Cerebellar cortex (tissue), 1 donor: Measurements from ENCODE around the gene GRIN2D.
A peak's percentile ranks its signal among the peaks of the same experiment; 100 is the strongest.

Experiments
- DNase-seq: peaks from one replicate; pipeline ENCODE4 v3.0.0-alpha.2; 2015; ENCODE audit warnings: low spot score

Gene GRIN2D

GRCh38 chr19:48398102-48398374, 4.6 kb downstream of the GRIN2D start:
- DNase-seq: no peak

DNA sequence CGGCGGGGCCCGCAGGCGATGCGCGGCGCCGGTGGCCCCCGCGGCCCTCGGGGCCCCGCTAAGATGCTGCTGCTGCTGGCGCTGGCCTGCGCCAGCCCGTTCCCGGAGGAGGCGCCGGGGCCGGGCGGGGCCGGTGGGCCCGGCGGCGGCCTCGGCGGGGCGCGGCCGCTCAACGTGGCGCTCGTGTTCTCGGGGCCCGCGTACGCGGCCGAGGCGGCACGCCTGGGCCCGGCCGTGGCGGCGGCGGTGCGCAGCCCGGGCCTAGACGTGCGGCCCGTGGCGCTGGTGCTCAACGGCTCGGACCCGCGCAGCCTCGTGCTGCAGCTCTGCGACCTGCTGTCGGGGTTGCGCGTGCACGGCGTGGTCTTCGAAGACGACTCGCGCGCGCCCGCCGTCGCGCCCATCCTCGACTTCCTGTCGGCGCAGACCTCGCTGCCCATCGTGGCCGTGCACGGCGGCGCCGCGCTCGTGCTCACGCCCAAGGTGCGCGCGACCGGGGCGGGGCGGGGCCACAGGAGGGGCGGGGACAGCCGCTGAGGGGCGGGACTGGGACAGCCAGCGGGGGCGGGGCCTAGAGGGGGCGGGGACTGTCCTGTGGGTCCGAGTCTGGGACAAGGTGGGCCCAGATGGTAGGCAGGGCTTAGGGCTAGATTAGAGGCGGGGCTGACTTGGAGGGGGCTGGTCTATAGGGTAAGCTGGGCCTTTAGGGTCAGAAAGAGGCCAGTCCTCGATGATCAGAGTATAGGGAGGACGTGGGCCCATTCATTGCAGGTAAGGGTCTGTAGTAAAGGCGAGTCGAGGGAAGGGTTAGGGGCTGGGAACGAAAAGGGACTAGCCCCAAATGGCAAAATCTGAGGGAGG, 5.1 kb downstream of the GRIN2D start:
- DNase-seq: peak; percentile 61

- peak; percentile 50 for DNase-seq
These were observed 6.7 kb downstream of the GRIN2D start for GRCh38 chr19:48400018-48400742.

DNA sequence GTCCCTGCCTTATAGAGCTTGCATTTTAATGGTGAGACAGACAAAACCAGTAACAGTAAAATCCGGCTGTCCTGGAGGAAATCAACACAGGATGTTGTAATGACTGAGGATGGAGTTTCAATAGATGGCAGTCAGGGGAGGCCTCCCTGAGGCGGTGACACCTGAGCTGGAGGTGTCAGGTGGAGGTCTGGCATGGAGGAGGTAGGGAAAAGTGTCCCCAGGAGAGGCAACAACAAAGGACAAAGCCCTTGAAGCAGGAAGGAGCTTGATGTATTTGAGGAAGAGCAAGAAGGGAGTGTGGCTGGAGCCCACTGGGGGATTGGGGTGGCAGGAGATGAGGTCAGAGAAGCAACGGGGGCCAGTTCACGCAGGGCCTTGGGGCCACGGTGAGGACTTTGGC, 7.8 kb downstream of the GRIN2D start:
- DNase-seq: no peak

GRCh38 chr19:48403606-48404005, 10.1 kb downstream of the GRIN2D start:
- DNase-seq: peak; percentile 77

GRCh38 chr19:48405010-48405659, 11.7 kb downstream of the GRIN2D start:
- no peak for DNase-seq

- DNase-seq: no peak
These were observed 12.4 kb downstream of the GRIN2D start for GRCh38 chr19:48405850-48406249.

DNA sequence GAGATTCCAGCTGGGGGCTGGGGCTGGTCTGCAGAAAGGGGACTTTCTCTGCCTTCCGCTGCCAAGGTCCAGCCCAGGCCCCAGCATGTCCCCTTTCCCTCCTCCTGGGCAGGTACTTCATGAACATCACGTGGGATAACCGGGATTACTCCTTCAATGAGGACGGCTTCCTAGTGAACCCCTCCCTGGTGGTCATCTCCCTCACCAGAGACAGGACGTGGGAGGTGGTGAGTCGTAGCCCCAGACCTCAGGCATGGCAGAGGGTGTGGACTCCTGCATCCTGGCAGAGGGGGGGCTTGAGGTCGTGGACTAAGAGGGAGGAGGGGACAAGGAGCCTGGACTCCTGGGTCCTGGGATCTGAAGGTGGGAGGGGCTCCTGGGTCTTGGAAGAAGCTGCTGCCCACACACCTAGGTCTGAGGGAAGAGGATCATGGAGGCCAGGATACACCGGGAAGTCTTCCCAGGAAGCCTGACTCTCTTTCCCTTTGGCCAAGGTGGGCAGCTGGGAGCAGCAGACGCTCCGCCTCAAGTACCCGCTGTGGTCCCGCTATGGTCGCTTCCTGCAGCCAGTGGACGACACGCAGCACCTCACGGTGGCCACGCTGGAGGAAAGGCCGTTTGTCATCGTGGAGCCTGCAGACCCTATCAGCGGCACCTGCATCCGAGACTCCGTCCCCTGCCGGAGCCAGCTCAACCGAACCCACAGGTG, 20.6 kb downstream of the GRIN2D start:
- no peak for DNase-seq

DNA sequence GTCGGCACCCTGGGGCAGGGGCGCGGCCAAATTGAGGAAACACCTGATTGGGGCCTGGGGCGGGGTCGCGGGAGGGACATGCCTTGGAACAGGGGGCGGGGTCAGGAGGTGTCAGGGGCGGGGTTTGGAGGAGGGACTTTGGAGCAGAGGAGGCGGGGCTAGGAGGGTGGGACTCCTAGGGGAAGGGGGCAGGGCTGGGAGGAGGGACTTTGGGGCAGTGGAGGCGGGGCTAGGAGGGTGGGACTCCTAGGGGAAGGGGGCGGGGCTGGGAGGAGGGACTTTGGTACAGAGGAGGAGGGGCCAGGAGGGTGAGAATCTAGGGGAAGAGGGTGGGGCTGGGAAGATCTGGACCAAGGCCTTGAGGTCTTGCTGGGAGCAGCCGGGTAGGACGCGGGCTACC, 21.9 kb downstream of the GRIN2D start:
- peak; percentile 49 for DNase-seq

DNA sequence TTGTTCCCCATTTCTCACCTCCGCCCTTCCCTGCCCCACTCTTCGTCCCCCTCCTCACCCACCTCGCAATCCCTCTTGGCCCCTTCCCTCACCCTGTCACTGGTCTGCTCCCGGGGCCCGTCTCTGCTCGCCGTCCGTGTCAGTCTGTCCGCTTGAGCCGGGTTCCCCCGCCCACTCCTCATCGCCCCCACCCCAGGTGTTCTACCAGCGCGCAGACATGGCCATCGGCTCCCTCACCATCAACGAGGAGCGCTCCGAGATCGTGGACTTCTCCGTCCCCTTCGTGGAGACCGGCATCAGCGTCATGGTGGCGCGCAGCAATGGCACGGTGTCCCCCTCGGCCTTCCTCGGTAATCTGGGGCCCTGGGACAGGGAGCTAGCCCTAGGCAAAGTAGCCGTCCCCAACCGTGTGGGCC, 22.3 kb downstream of the GRIN2D start:
- no peak for DNase-seq

- DNase-seq: no peak
These were observed 24.0 kb downstream of the GRIN2D start for GRCh38 chr19:48417421-48417820.

GRCh38 chr19:48418317-48419064, 25.0 kb downstream of the GRIN2D start:
- peak; percentile 35 for DNase-seq

DNA sequence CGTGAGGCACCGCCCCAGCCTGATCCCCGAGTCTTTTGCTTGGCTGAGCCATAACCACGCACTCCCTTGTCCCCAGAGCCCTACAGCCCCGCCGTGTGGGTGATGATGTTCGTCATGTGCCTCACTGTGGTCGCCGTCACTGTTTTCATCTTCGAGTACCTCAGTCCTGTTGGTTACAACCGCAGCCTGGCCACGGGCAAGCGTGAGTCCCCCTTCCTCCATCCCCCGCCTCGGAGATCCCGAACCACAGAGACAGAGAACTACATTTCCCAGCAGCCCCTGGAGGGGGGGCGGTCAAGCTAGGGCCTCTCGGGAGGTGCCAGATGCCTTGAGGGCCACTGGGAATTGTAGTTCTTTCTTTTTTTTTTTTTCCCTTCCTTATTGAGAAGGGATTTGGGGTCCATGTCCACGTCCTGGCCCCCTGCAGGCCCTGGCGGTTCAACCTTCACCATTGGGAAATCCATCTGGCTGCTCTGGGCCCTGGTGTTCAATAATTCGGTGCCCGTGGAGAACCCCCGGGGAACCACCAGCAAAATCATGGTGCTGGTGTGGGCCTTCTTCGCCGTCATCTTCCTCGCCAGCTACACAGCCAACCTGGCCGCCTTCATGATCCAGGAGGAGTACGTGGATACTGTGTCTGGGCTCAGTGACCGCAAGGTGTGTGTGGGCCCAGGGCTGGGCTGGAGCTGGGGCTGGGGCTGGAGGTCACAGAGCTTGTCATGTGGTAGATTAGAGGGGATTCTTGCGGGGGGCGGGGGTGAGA, 25.9 kb downstream of the GRIN2D start:
- DNase-seq: peak; percentile 65

- no peak for DNase-seq
These were observed 28.1 kb downstream of the GRIN2D start for GRCh38 chr19:48421548-48421947.

- no peak for DNase-seq
These were observed 31.3 kb downstream of the GRIN2D start for GRCh38 chr19:48424694-48425219.

GRCh38 chr19:48428670-48429069, 35.2 kb downstream of the GRIN2D start:
- DNase-seq: no peak

GRCh38 chr19:48433337-48433736, 39.9 kb downstream of the GRIN2D start:
- no peak for DNase-seq

DNA sequence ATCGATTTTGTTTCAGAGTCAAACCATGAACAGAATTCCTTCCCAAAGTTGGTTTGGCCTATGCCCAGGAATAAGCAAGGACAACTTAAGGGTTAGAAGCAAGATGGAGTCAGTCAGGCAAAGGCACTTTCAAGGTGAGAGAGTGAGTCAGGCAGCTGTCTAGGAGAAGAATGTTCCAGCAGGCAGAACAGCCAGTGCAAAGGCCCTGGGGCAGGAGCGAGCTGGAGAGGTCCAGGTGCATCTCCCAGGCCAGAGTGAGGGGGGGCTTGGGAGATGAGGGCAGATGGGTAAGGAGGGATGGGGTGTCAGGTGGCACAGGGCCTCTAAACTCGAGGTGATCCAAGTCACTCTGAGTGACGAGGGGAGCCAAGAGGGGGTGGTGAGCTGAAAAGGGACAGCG, 43.1 kb downstream of the GRIN2D start:
- DNase-seq: no peak

DNA sequence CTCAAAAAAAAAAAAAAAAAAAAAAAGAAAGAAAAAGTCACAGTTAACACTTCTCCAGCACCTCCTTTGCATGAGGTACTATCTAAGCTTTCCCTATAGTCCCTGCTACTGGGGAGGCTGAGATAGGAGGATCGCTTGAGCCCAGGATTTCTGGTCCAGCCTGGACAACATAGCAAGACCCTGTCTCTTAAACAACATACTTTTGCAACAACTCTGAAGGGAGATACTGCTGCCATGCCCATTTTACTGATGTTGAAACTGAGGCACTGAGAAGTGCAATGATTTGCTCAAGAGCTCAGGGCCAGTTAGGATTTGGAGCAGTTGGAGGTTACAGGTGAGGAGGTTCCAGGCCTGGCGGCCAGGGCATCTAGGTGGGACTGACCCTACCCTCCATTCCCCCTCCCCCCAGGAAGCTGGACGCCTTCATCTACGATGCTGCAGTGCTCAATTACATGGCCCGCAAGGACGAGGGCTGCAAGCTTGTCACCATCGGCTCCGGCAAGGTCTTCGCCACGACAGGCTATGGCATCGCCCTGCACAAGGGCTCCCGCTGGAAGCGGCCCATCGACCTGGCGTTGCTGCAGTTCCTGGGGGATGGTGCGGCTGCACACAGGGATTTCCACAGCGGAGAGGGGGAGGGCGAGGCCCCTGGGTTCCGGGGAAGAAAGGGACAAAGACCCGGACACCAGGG, 48.0 kb downstream of the GRIN2D start:
- no peak for DNase-seq
